Breast epithelium (tissue), 4 donors: ENCODE data around the gene PCDH15. TPM values are rescaled to one million over a fixed set of nuclear protein-coding genes. Genes with fewer than 3 reads are reported as not detected.

ENCODE experiments used
- DNase-seq, 2 donors: peaks; one replicate each; pipeline ENCODE4 v3.0.0-alpha.2; 2019; ENCODE audit warnings: low spot score in 2 of 2
- H3K27ac ChIP-seq, 2 donors: fragments of 200-600 bp; sonication (generic) in 1 of 2; one replicate each; pipeline ENCODE4 v1.5.1; 2016 to 2019; ENCODE audit warnings: mild to moderate bottlenecking in 1 of 2
- H3K27me3 ChIP-seq, 2 donors: fragments of 200-600 bp; sonication (generic) in 1 of 2; one replicate each; pipeline versions ENCODE4 v1.5.1 to v1.6.0; 2017 to 2019; ENCODE audit warnings: control low read depth in 1 of 2, mild to moderate bottlenecking in 1 of 2
- H3K36me3 ChIP-seq: fragments of 200-600 bp; one replicate; pipeline ENCODE4 v1.5.1; 2019
- H3K4me1 ChIP-seq, 2 donors: fragments of 200-600 bp; sonication (generic); one replicate each; pipeline ENCODE4 v1.5.1; 2016 to 2019; ENCODE audit warnings: control low read depth in 1 of 2
- H3K4me3 ChIP-seq, 3 donors: fragments of 200-600 bp; sonication (generic); 1 replicate in 2 of 3; 2 replicates in 1 of 3; pipeline ENCODE4 v1.5.1; 2016 to 2019; ENCODE audit warnings: mild to moderate bottlenecking in 3 of 3, moderate library complexity in 2 of 3
- H3K9me3 ChIP-seq, 2 donors: fragments of 200-600 bp; sonication (generic) in 1 of 2; one replicate each; pipeline ENCODE4 v1.5.1; 2016 to 2019; ENCODE audit warnings: control low read depth in 1 of 2
- CTCF ChIP-seq, 3 donors: fragments of 450-650 bp; IDR thresholded peaks; one replicate each; pipeline ENCODE4 v1.5.1; 2016 to 2017; ENCODE audit warnings: antibody characterized with exemption in 3 of 3, mild to moderate bottlenecking in 3 of 3, moderate library complexity in 3 of 3
- POLR2A ChIP-seq: fragments of 450-650 bp; IDR thresholded peaks from one replicate; pipeline ENCODE4 v1.6.1; 2016; ENCODE audit warnings: antibody characterized with exemption, mild to moderate bottlenecking, moderate library complexity
- POLR2AphosphoS5 ChIP-seq, 3 donors: sonication (generic); formaldehyde crosslinking; IDR thresholded peaks; one replicate each; pipeline ENCODE4 v1.6.1; 2017; ENCODE audit warnings: antibody characterized with exemption in 3 of 3
- intact Hi-C: fragments of 100-400 bp; cut with DNase I; formaldehyde crosslinking; loops from one replicate; pipeline ENCODE4 v1.15.1; 2023; ENCODE audit warnings: low total_unique reads
- total RNA-seq, 3 donors: library from RNA; depleted of rRNA; stranded (reverse); fragments of >200 nt; gene quantifications; one replicate each; pipeline ENCODE4 v1.1.0, GENCODE V29; 2016

Gene PCDH15
- total RNA-seq, 3 donors from 2014 or later = not detected

DNA sequence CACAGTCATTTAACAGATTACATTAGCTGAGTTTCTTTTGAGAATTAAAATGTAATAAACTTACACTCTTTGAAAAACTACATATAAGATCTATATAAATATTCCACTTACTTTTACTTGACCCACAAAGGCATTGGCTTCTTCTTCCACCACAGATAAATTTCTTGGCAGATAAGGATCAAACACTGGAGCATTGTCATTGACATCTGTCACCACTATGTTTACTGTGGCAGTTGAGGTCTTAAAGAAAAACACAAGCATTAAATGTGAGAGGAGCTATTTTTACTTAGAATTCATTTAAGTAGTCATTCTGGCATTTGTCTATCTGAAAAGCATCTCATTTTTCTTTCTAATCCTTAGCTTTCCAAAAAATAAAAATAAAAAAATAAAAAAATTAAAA is 734.4 kb downstream of the PCDH15 start:
- DNase-seq = no peak
- Histone ChIP-seq H3K36me3 (no peaks in the 10 kb centered on the region), H3K27ac (no peak overlapping the region), H3K27me3 (no peaks in the 10 kb centered on the region), H3K4me3 (no peak overlapping the region), H3K9me3 (no peaks in the 10 kb centered on the region), H3K4me1 (no peaks in the 10 kb centered on the region)
- intact Hi-C loops = no loop called here
- TF ChIP-seq POLR2A (no peak), CTCF (IDR thresholded peaks at IDR 0.05) (no peak), POLR2AphosphoS5 (IDR thresholded peaks at IDR 0.05) (no peak)

GRCh38 chr10:54065106-54065505 is 735.9 kb downstream of the PCDH15 start:
- intact Hi-C loops = no loop called here
- no peak for DNase-seq
- H3K4me3 ChIP-seq = no peak overlapping the region
- no peaks in the 10 kb centered on the region for H3K9me3 ChIP-seq
- H3K4me1 ChIP-seq = no peaks in the 10 kb centered on the region
- H3K36me3 ChIP-seq = no peaks in the 10 kb centered on the region
- TF ChIP-seq POLR2A (no peak), POLR2AphosphoS5 (IDR thresholded peaks at IDR 0.05) (no peak), CTCF (IDR thresholded peaks at IDR 0.05) (no peak)
- H3K27me3 ChIP-seq = no peaks in the 10 kb centered on the region
- H3K27ac ChIP-seq = no peak overlapping the region

DNA sequence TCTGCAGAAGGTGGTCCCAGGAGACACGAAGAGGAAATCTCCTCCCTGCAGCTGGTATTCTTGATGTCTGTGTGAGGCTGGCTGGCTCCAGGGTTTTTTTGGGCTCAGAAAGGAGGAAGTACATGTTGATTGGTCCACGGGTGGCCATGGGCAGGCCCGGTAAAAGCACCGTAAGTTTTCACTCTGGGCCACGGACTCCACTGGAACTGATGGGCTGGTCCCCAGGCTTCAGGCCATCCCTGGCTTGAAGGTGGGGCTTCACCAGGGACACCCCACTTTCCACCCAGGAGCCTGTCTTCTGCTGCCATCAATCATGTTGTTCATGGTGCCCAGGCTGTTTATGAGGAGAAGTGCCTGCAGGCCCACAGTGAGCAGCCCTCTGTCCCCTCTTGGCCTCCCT is 736.8 kb downstream of the PCDH15 start:
- intact Hi-C loops = no loop called here

GRCh38 chr10:54063514-54063913 is 737.5 kb downstream of the PCDH15 start:
- Histone ChIP-seq H3K4me3 (no peak overlapping the region), H3K36me3 (no peaks in the 10 kb centered on the region), H3K4me1 (no peaks in the 10 kb centered on the region), H3K9me3 (no peaks in the 10 kb centered on the region), H3K27ac (no peak overlapping the region), H3K27me3 (no peaks in the 10 kb centered on the region)
- TF ChIP-seq POLR2A (no peak), CTCF (IDR thresholded peaks at IDR 0.05) (no peak), POLR2AphosphoS5 (IDR thresholded peaks at IDR 0.05) (no peak)
- DNase-seq = no peak
- intact Hi-C loops = no loop called here

More for the DNA sequence above, 736.8 kb downstream of the PCDH15 start:
- H3K27me3 ChIP-seq = no peaks in the 10 kb centered on the region
- H3K4me1 ChIP-seq = no peaks in the 10 kb centered on the region
- H3K27ac ChIP-seq = no peak overlapping the region
- no peaks in the 10 kb centered on the region for H3K9me3 ChIP-seq
- DNase-seq = no peak
- H3K4me3 ChIP-seq = no peak overlapping the region
- no peak for TF ChIP-seq POLR2A
- no peak for TF ChIP-seq POLR2AphosphoS5 (IDR thresholded peaks at IDR 0.05)
- TF ChIP-seq CTCF (IDR thresholded peaks at IDR 0.05) = no peak
- H3K36me3 ChIP-seq = no peaks in the 10 kb centered on the region

GRCh38 chr10:54060572-54060971 is 740.5 kb downstream of the PCDH15 start:
- Histone ChIP-seq H3K9me3 (peaks cover 7 to 11% of the 10 kb centered on the region in 2 donors), H3K4me1 (no peaks in the 10 kb centered on the region), H3K4me3 (no peak overlapping the region), H3K36me3 (no peaks in the 10 kb centered on the region), H3K27ac (no peak overlapping the region), H3K27me3 (no peaks in the 10 kb centered on the region)
- intact Hi-C loops = no loop called here
- no peak for DNase-seq
- TF ChIP-seq POLR2A (no peak), CTCF (IDR thresholded peaks at IDR 0.05) (no peak), POLR2AphosphoS5 (IDR thresholded peaks at IDR 0.05) (no peak)
